ENCODE results near the gene TTC34. TPM values are rescaled to one million over a fixed set of nuclear protein-coding genes. Genes with fewer than 3 reads are reported as not detected.

Gene TTC34
- total RNA-seq, 1 experiment from 2014 or later = 0.61 TPM

DNA sequence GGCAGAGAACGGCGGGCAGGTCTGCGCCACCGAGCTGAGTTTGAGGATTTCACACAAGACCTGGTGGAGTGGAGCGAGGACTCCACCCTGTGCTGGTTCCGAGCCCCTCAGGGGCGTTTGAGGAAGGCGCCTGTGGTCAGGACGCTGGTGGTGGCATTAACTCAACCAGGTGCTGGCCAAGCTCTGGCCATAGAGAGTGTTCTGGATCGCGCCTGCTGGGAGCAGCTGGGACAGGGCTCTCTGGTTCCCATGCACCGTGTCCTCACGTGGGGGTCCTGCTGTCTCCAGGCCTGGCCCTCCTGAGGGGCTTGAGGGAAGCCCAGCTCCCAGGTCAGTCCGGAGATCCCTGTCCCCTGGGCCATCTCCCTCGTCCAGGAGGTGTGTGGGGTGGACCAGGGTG is 24.8 kb upstream of the TTC34 start:
- no peak overlapping the region for H3K27ac Mint-ChIP-seq
- peaks cover 33% of the 10 kb centered on the region for H3K9me3 Mint-ChIP-seq
- no peak for ATAC-seq
- TF ChIP-seq, protein P1, sequence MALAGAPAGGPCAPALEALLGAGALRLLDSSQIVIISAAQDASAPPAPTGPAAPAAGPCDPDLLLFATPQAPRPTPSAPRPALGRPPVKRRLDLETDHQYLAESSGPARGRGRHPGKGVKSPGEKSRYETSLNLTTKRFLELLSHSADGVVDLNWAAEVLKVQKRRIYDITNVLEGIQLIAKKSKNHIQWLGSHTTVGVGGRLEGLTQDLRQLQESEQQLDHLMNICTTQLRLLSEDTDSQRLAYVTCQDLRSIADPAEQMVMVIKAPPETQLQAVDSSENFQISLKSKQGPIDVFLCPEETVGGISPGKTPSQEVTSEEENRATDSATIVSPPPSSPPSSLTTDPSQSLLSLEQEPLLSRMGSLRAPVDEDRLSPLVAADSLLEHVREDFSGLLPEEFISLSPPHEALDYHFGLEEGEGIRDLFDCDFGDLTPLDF (CRISPR knock-in tag; IDR thresholded peaks at IDR 0.05) = no peak
- TF ChIP-seq, protein P2, sequence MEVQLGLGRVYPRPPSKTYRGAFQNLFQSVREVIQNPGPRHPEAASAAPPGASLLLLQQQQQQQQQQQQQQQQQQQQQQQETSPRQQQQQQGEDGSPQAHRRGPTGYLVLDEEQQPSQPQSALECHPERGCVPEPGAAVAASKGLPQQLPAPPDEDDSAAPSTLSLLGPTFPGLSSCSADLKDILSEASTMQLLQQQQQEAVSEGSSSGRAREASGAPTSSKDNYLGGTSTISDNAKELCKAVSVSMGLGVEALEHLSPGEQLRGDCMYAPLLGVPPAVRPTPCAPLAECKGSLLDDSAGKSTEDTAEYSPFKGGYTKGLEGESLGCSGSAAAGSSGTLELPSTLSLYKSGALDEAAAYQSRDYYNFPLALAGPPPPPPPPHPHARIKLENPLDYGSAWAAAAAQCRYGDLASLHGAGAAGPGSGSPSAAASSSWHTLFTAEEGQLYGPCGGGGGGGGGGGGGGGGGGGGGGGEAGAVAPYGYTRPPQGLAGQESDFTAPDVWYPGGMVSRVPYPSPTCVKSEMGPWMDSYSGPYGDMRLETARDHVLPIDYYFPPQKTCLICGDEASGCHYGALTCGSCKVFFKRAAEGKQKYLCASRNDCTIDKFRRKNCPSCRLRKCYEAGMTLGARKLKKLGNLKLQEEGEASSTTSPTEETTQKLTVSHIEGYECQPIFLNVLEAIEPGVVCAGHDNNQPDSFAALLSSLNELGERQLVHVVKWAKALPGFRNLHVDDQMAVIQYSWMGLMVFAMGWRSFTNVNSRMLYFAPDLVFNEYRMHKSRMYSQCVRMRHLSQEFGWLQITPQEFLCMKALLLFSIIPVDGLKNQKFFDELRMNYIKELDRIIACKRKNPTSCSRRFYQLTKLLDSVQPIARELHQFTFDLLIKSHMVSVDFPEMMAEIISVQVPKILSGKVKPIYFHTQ (CRISPR knock-in tag; IDR thresholded peaks at IDR 0.05) = no peak
- TF ChIP-seq, protein P3, sequence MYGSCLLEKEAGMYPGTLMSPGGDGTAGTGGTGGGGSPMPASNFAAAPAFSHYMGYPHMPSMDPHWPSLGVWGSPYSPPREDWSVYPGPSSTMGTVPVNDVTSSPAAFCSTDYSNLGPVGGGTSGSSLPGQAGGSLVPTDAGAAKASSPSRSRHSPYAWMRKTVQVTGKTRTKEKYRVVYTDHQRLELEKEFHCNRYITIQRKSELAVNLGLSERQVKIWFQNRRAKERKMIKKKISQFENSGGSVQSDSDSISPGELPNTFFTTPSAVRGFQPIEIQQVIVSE (CRISPR knock-in tag; IDR thresholded peaks at IDR 0.05; ENCODE audit: borderline replicate concordance) = no peak
- TF ChIP-seq ETV6 (CRISPR knock-in tag; IDR thresholded peaks at IDR 0.05) (no peak), SOX15 (CRISPR knock-in tag; IDR thresholded peaks at IDR 0.05) (no peak), KAT7 (CRISPR knock-in tag; IDR thresholded peaks at IDR 0.05; ENCODE audit: borderline replicate concordance) (no peak), RORB (CRISPR knock-in tag; IDR thresholded peaks at IDR 0.05) (no peak), AFF4 (CRISPR knock-in tag; IDR thresholded peaks at IDR 0.05; ENCODE audit: borderline replicate concordance) (no peak), ZBTB21 (CRISPR knock-in tag; IDR thresholded peaks at IDR 0.05; ENCODE audit: borderline replicate concordance) (no peak), IRF1 (CRISPR knock-in tag; IDR thresholded peaks at IDR 0.05) (no peak), ATF3 (CRISPR knock-in tag; conservative IDR thresholded peaks at IDR 0.05) (no peak), HMGA2 (CRISPR knock-in tag; IDR thresholded peaks at IDR 0.05) (no peak), ELF4 (CRISPR knock-in tag; IDR thresholded peaks at IDR 0.05; ENCODE audit: low read depth) (no peak), NFE2L1 (CRISPR knock-in tag; IDR thresholded peaks at IDR 0.05) (no peak), CBFB (CRISPR knock-in tag; IDR thresholded peaks at IDR 0.05; ENCODE audit: low read depth) (no peak)
- TF ChIP-seq, protein P4, sequence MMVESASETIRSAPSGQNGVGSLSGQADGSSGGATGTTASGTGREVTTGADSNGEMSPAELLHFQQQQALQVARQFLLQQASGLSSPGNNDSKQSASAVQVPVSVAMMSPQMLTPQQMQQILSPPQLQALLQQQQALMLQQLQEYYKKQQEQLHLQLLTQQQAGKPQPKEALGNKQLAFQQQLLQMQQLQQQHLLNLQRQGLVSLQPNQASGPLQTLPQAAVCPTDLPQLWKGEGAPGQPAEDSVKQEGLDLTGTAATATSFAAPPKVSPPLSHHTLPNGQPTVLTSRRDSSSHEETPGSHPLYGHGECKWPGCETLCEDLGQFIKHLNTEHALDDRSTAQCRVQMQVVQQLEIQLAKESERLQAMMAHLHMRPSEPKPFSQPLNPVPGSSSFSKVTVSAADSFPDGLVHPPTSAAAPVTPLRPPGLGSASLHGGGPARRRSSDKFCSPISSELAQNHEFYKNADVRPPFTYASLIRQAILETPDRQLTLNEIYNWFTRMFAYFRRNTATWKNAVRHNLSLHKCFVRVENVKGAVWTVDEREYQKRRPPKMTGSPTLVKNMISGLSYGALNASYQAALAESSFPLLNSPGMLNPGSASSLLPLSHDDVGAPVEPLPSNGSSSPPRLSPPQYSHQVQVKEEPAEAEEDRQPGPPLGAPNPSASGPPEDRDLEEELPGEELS (CRISPR knock-in tag; IDR thresholded peaks at IDR 0.05) = no peak
- TF ChIP-seq, protein P5, sequence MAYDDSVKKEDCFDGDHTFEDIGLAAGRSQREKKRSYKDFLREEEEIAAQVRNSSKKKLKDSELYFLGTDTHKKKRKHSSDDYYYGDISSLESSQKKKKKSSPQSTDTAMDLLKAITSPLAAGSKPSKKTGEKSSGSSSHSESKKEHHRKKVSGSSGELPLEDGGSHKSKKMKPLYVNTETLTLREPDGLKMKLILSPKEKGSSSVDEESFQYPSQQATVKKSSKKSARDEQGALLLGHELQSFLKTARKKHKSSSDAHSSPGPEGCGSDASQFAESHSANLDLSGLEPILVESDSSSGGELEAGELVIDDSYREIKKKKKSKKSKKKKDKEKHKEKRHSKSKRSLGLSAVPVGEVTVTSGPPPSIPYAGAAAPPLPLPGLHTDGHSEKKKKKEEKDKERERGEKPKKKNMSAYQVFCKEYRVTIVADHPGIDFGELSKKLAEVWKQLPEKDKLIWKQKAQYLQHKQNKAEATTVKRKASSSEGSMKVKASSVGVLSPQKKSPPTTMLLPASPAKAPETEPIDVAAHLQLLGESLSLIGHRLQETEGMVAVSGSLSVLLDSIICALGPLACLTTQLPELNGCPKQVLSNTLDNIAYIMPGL (CRISPR knock-in tag; IDR thresholded peaks at IDR 0.05) = no peak
- TF ChIP-seq, protein P6, sequence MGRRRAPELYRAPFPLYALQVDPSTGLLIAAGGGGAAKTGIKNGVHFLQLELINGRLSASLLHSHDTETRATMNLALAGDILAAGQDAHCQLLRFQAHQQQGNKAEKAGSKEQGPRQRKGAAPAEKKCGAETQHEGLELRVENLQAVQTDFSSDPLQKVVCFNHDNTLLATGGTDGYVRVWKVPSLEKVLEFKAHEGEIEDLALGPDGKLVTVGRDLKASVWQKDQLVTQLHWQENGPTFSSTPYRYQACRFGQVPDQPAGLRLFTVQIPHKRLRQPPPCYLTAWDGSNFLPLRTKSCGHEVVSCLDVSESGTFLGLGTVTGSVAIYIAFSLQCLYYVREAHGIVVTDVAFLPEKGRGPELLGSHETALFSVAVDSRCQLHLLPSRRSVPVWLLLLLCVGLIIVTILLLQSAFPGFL (CRISPR knock-in tag; IDR thresholded peaks at IDR 0.05; ENCODE audit: borderline replicate concordance) = no peak
- POLR2A ChIA-PET = no interaction called here
- peaks cover 7% of the 10 kb centered on the region for H3K27me3 Mint-ChIP-seq (ENCODE audit: low read depth)
- DNase-seq (ENCODE audit: low spot score) = no peak
- CTCF ChIA-PET = no interaction called here
- no peaks in the 10 kb centered on the region for H3K4me1 Mint-ChIP-seq
- no peak overlapping the region for H3K4me3 Mint-ChIP-seq
- peaks cover 28% of the 10 kb centered on the region for H3K36me3 Mint-ChIP-seq
